K562 (cell line): Measurements from ENCODE around the gene MBNL2. TPM values are rescaled to one million over a fixed set of nuclear protein-coding genes. Genes with fewer than 3 reads are reported as not detected.

ENCODE experiments used
- ATAC-seq: fragments of 200-7000 bp; cut with Tn5 transposase; 3 replicates; pipeline ENCODE4 v1.9.1; 2020; ENCODE audit warnings: moderate library complexity
- BruUV-seq: library from RNA; stranded (reverse); fragments of 400-500 nt; replicated peaks from 2 replicates; lab custom pipeline; 2021; lab: Mats Ljungman, UMichigan
- CTCF ChIA-PET: fragments of 300-600 bp; formaldehyde crosslinking; extraction: SDS; loops from one replicate; lab custom pipeline; 2021; ENCODE audit warnings: low intra/inter-chr PET ratio; lab: Yijun Ruan, JAX
- POLR2A ChIA-PET: fragments of 300-600, 350-650 bp; sonication (Branson Sonifier 250); formaldehyde crosslinking; extraction: SDS; loops from one replicate; lab custom pipeline; 2021; ENCODE audit warnings: antibody characterized with exemption, inconsistent platforms; lab: Yijun Ruan, JAX
- DNase-seq, 4 experiments: peaks; one replicate each; pipeline versions ENCODE4 v3.0.0 to v3.0.0-alpha.2; 2011 to 2018; ENCODE audit warnings: low spot score in 3 of 4, mixed read lengths in 3 of 4; ENCODE audit errors: extremely low read depth in 1 of 4
- FAIRE-seq: peaks from 2 replicates; lab custom pipeline; 2011; peaks lifted over from hg19 to GRCh38; lab: Jason Lieb, UNC
- H2AFZ ChIP-seq: 2 replicates; pipeline ENCODE4 v1.6.0; 2011; ENCODE audit warnings: low read depth, low read length, control low read depth, inconsistent platforms
- H3K27ac ChIP-seq: fragments of 200-600 bp; 3 replicates; pipeline ENCODE4 v1.8.0; 2011; ENCODE audit warnings: low read depth, mild to moderate bottlenecking, control low read depth, inconsistent platforms, low read length, moderate library complexity, mixed read lengths; ENCODE audit errors: extremely low read depth
- H3K27me3 ChIP-seq, 2 experiments: fragments of 300-600 bp in 1 of 2; 2 replicates in 1 of 2; 3 replicates in 1 of 2; pipeline versions ENCODE4 v1.6.0 to v1.8.0; 2011; ENCODE audit warnings: inconsistent platforms in 2 of 2, low read length in 2 of 2, mild to moderate bottlenecking in 1 of 2, mixed read lengths in 1 of 2, moderate library complexity in 1 of 2; ENCODE audit not compliant: control insufficient read depth in 2 of 2, insufficient read depth in 2 of 2
- H3K36me3 ChIP-seq: fragments of 300-600 bp; 3 replicates; pipeline ENCODE4 v1.8.0; 2011; ENCODE audit warnings: mild to moderate bottlenecking, low read length, inconsistent platforms; ENCODE audit not compliant: control insufficient read depth, insufficient read depth
- H3K4me1 ChIP-seq, 2 experiments: fragments of 200-600 bp in 1 of 2; replicated peaks in 1 of 2; 2 replicates in 1 of 2; 3 replicates in 1 of 2; pipeline versions ENCODE4 v1.5.1 to v1.8.0; 2011; ENCODE audit warnings: inconsistent platforms in 2 of 2, low read length in 2 of 2, mild to moderate bottlenecking in 1 of 2, mixed read lengths in 1 of 2, moderate library complexity in 1 of 2; ENCODE audit not compliant: control insufficient read depth in 2 of 2, insufficient read depth in 2 of 2
- H3K4me2 ChIP-seq: 2 replicates; pipeline ENCODE4 v1.6.1; 2011; ENCODE audit warnings: low read length, control low read depth, inconsistent platforms, mixed read lengths; ENCODE audit not compliant: insufficient read depth
- H3K4me3 ChIP-seq: fragments of 200-600 bp; sonication (generic), shearing (Covaris generic); 2 replicates; pipeline ENCODE4 v1.5.1; 2016; ENCODE audit warnings: control low read depth, inconsistent platforms
- H3K79me2 ChIP-seq: fragments of 200-600 bp; 3 replicates; pipeline ENCODE4 v1.8.0; 2011; ENCODE audit warnings: low read length, inconsistent platforms; ENCODE audit not compliant: control insufficient read depth, insufficient read depth
- H3K9ac ChIP-seq, 2 experiments: 2 replicates each; pipeline versions ENCODE4 v1.6.0 to v1.6.1; 2011; ENCODE audit warnings: low read depth in 2 of 2, low read length in 2 of 2, control low read depth in 1 of 2, inconsistent platforms in 1 of 2, mild to moderate bottlenecking in 1 of 2, mixed read lengths in 1 of 2; ENCODE audit not compliant: insufficient read depth in 1 of 2
- H3K9me1 ChIP-seq: one replicate; pipeline ENCODE4 v1.6.0; 2011; ENCODE audit warnings: inconsistent platforms, mild to moderate bottlenecking, low read length, moderate library complexity; ENCODE audit not compliant: control insufficient read depth, insufficient read depth
- H3K9me3 ChIP-seq: replicated peaks from 2 replicates; pipeline ENCODE4 v1.5.1; 2011; ENCODE audit warnings: low read depth, low read length, inconsistent platforms; ENCODE audit not compliant: control insufficient read depth, insufficient read depth
- H4K20me1 ChIP-seq: replicated peaks from 2 replicates; pipeline ENCODE4 v1.6.1; 2011; ENCODE audit warnings: low read length, inconsistent platforms, mixed read lengths; ENCODE audit not compliant: control insufficient read depth, insufficient read depth
- BCL6 ChIP-seq: fragments of 250-450 bp; sonication (Bioruptor Pico); IDR thresholded peaks from 2 replicates; pipeline ENCODE4 v1.4.0; 2020
- IRF2 ChIP-seq: sonication (generic); formaldehyde crosslinking; IDR thresholded peaks from 2 replicates; pipeline ENCODE4 v1.8.1; 2022; ENCODE audit warnings: mild to moderate bottlenecking, missing genetic modification reagents
- MECOM ChIP-seq: fragments of 250-450 bp; sonication (Bioruptor Pico); IDR thresholded peaks from 2 replicates; pipeline ENCODE4 v1.8.0; 2022; ENCODE audit warnings: inconsistent platforms
- MYC ChIP-seq, 2 experiments: fragments of 250-450 bp in 1 of 2; sonication (Bioruptor Pico) in 1 of 2; IDR thresholded peaks; 2 replicates each; pipeline versions ENCODE4 v1.5.1 to v1.6.1; 2012 to 2021; ENCODE audit warnings: low read depth in 2 of 2, borderline replicate concordance in 1 of 2, improper control_type of control experiment in 1 of 2, low read length in 1 of 2, mild to moderate bottlenecking in 1 of 2, moderate library complexity in 1 of 2
- NFE2L1 ChIP-seq: fragments of 450-650 bp; IDR thresholded peaks from 2 replicates; pipeline ENCODE4 v1.6.1; 2016; ENCODE audit warnings: missing genetic modification characterization, low read depth, mild to moderate bottlenecking, missing compliant biosample characterization, moderate library complexity, borderline replicate concordance
- NKRF ChIP-seq: fragments of 450-650 bp; IDR thresholded peaks from 2 replicates; pipeline ENCODE4 v1.6.1; 2016; ENCODE audit warnings: borderline replicate concordance
- PHB2 ChIP-seq: fragments of 450-650 bp; IDR thresholded peaks from 2 replicates; pipeline ENCODE4 v1.6.1; 2017; ENCODE audit warnings: low read depth
- PML ChIP-seq: IDR thresholded peaks from 2 replicates; pipeline ENCODE4 v1.6.1; 2012; ENCODE audit warnings: low read length, inconsistent platforms
- POLR2AphosphoS2 ChIP-seq: IDR thresholded peaks from 2 replicates; pipeline ENCODE4 v1.6.1; 2012; ENCODE audit warnings: low read length, improper control_type of control experiment
- SREBF2 ChIP-seq: sonication (generic); formaldehyde crosslinking; IDR thresholded peaks from 2 replicates; pipeline ENCODE4 v1.4.0; 2020; ENCODE audit warnings: mild to moderate bottlenecking, missing genetic modification reagents
- TFE3 ChIP-seq: fragments of 450-650 bp; formaldehyde crosslinking; IDR thresholded peaks from 2 replicates; pipeline ENCODE4 v1.4.0; 2020; ENCODE audit warnings: mild to moderate bottlenecking, mixed read lengths
- ZNF717 ChIP-seq: fragments of 250-450 bp; sonication (Bioruptor Pico); IDR thresholded peaks from 2 replicates; pipeline ENCODE4 v1.5.0; 2021
- WGBS: fragments of 100-300 bp; shearing (Covaris generic); methylation state at CpG from one replicate; pipeline ENCODE4 v1.1.6; 2016; ENCODE audit warnings: low coverage, mixed read lengths; ENCODE audit not compliant: insufficient coverage; ENCODE audit errors: missing lambda C conversion rate; 5-methylcytosine and 5-hydroxymethylcytosine counted together
- in situ Hi-C: fragments of 300-500 bp; cut with MboI; formaldehyde crosslinking; loops from 4 replicates; pipeline ENCODE4 v1.15.0; 2018; ENCODE audit warnings: inconsistent platforms, mixed read lengths
- intact Hi-C: fragments of 100-400 bp; cut with micrococcal nuclease; formaldehyde crosslinking; loops from 2 replicates; pipeline ENCODE4 v1.14.2; 2022
- polyA plus RNA-seq, 8 experiments: library from polyadenylated mRNA; depleted of rRNA in 4 of 8; stranded (reverse) in 5 of 8; unstranded in 3 of 8; fragments of >200 nt; fragmentation: Nextera tagmentation in 2 of 8; fragmentation: Illumina TruSeq in 1 of 8; extraction: Ambion mirVana in 2 of 8; extraction: Trizol in 1 of 8; gene quantifications; 2 replicates each; pipeline versions ENCODE4 v1.2.1 to v1.2.3, GENCODE V29; 2011 to 2014; ENCODE audit warnings: inconsistent platforms in 1 of 8, missing spikeins in 1 of 8
- total RNA-seq, 7 experiments: library from RNA; depleted of rRNA in 6 of 7; stranded (reverse); fragments of >200 nt in 6 of 7; fragmentation: Illumina TruSeq in 2 of 7; extraction: Trizol in 2 of 7; gene quantifications; 2 replicates each; pipeline versions ENCODE4 v1.2.1 to v1.2.3, GENCODE V29; 2011 to 2021; ENCODE audit warnings: low replicate concordance in 1 of 7

The MBNL2 gene
- total and polyA plus RNA-seq, 9 of the 15 experiments (the other 6 are each of a cell fraction or from before 2014, with no cell fraction given) = 7.0 to 24.8 (median 13.8) TPM

- in situ Hi-C loops = no loop called here
- Histone ChIP-seq H4K20me1 (no peaks in the 10 kb centered on the region), H3K9ac (no peak overlapping the region), H3K9me3 (no peaks in the 10 kb centered on the region), H3K27ac (no peak overlapping the region), H3K36me3 (no peaks in the 10 kb centered on the region), H3K4me1 (no peaks in the 10 kb centered on the region), H3K4me2 (no peak overlapping the region), H2AFZ (no peak overlapping the region), H3K9me1 (no peaks in the 10 kb centered on the region), H3K79me2 (no peaks in the 10 kb centered on the region), H3K4me3 (no peak overlapping the region), H3K27me3 (no peaks in the 10 kb centered on the region)
- DNase-seq = no peak
- TF ChIP-seq NFE2L1 (tag) (no peak), IRF2 (CRISPR knock-in tag) (no peak)
- ChIA-PET POLR2A (interaction anchor here (1.2 kb wide), 1 partner anchor 34 kb away, joined by 4 read pairs; no protein-coding TSS in a partner anchor), CTCF (no interaction called here)
- no TSS peak for BruUV-seq
- no peak for ATAC-seq
- intact Hi-C loops = no loop called here
- no peak for FAIRE-seq
- 0% methylated on average over 2 of the region's 4 CpGs for WGBS
Observed at GRCh38 chr13:97175041-97175440, 47.1 kb upstream of the MBNL2 start.

- Histone ChIP-seq H3K79me2 (no peaks in the 10 kb centered on the region), H3K4me1 (no peaks in the 10 kb centered on the region), H4K20me1 (no peaks in the 10 kb centered on the region), H3K4me3 (no peak overlapping the region), H3K9me3 (no peaks in the 10 kb centered on the region), H3K9me1 (no peaks in the 10 kb centered on the region), H2AFZ (no peak overlapping the region), H3K36me3 (no peaks in the 10 kb centered on the region), H3K9ac (no peak overlapping the region), H3K27me3 (no peaks in the 10 kb centered on the region; a peak in 1 of 5 replicates), H3K4me2 (no peak overlapping the region), H3K27ac (no peak overlapping the region)
- no peak for FAIRE-seq
- in situ Hi-C loops (no loop called here), intact Hi-C loops (no loop called here)
- WGBS = 53% methylated on average over 2 of the region's 2 CpGs
- CTCF ChIA-PET = no interaction called here
- no peak for DNase-seq
- POLR2A ChIA-PET = no interaction called here
- no TSS peak for BruUV-seq
- no peak for ATAC-seq
- TF ChIP-seq TFE3 (no peak), BCL6 (no peak), SREBF2 (CRISPR knock-in tag) (no peak), PHB2 (no peak), MECOM (no peak), MYC (IDR thresholded peaks at IDR 0.05; ENCODE audit: low read depth, low read length) (no peak), MYC (CRISPR knock-in tag; IDR thresholded peaks at IDR 0.05; ENCODE audit: borderline replicate concordance, low read depth) (no peak), PML (no peak), POLR2AphosphoS2 (no peak), ZNF717 (CRISPR knock-in tag) (no peak), NKRF (no peak)
Observed at GRCh38 chr13:97179501-97179900, 42.6 kb upstream of the MBNL2 start.
